ENCODE results near the gene PIP5K1C.
"Not testable (repeated sequence)": the region's sequence is repeated elsewhere in the genome, so short reads cannot be mapped to it uniquely, and the experiment has no call there.

PIP5K1C gene

DNA sequence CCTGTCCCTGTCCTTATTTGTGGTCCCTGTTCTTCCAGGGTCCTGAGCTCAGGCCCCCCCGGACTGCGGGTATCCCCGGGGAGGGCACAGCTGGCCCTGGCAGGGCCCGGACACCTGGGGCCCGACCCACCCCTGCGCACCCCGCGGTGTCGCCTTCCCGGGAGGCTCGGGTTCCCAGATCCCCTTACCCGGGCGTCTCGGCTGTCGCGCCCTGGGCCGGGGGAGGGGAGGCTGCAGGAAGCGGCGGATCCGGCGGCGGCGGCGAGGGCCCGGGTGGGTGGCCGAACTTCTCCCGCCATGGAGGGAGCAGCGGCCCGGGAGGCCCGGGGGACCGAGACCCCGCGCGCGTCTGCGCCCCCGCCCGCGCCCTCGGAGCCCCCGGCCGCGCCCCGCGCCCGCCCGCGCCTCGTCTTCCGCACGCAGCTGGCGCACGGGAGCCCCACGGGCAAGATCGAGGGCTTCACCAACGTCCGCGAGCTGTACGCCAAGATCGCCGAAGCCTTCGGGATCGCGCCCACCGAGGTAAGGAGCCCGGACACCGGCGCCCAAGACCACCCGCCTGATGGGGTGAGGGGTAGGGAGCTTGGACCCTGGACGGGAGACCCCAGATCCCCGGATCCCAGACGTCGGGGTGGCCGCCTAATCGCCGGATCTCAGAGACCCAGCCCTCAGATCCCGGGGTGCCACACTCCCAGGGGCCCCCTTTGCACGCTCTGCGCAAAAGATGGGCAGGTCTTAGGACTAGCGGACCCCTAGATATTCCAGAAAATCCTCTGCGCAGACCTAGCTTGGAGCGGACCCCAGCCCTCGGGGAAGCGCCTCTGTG lies 114.8 kb downstream of the PIP5K1C start, which contains the start of gene GIPC3:
GIPC3 (plus strand) TSS at position 178 of the 826 bp plus-strand sequence; CDS start at position 298, 120 bp downstream.
- DNase-seq: no peak

DNA sequence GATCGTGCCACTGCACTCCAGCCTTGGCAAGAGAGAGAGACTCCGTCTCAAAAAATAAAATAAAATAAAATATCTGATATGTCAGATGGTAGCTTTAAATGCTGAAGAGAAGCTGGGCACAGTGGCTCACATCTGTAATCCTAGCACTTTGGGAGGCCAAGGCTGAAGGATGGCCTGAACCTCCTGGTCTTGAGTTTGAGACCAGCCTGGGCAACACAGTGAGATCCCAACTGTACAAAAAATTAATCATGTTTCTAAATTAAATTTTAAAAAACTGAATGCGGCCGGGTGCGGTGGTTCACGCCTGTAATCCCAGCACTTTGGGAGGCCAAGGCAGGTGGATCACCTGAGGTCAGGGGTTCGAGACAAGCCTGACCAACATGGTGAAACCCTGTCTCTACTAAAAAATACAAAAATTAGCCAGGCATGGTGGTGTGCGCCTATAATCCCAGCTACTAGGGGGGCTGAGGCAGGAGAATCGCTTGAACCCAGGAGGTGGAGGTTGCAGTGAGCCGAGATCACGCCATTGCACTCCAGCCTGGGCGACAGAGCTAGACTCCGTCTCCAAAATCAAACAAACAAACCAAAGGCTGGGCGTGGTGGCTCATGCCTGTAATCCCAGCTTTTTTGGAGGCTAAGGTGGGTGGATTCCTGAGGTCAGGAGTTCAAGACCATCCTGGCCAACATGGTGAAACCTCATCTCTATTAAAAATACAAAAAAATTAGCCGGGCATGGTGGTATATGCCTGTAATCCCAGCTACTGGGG lies 116.0 kb downstream of the PIP5K1C start:
- DNase-seq: not testable (repeated sequence)

- DNase-seq: not testable (repeated sequence)
These were observed 118.5 kb downstream of the PIP5K1C start for GRCh38 chr19:3581792-3582191.
